Panc1 (cell line): ENCODE measurements around the gene ZNF664. TPM values are rescaled to one million over a fixed set of nuclear protein-coding genes. Genes with fewer than 3 reads are reported as not detected.

Experiments
- ATAC-seq: fragments of 200-7000 bp; cut with Tn5 transposase; 2 replicates; pipeline ENCODE4 v1.9.1; 2020; ENCODE audit warnings: mild to moderate bottlenecking, moderate library complexity
- BruUV-seq: library from RNA; stranded (reverse); fragments of 400-500 nt; replicated peaks from 2 replicates; lab custom pipeline; 2021; lab: Mats Ljungman, UMichigan
- CTCF ChIA-PET: fragments of 300-600 bp; sonication (Branson Sonifier 250); formaldehyde crosslinking; loops from one replicate; lab custom pipeline; 2022; ENCODE audit warnings: antibody characterized with exemption; lab: Charles Lee
- POLR2A ChIA-PET: fragments of 300-600 bp; sonication (Branson Sonifier 250); formaldehyde crosslinking; loops from one replicate; lab custom pipeline; 2022; ENCODE audit warnings: antibody characterized with exemption; lab: Charles Lee
- DNase-seq: peaks from one replicate; pipeline ENCODE4 v3.0.0-alpha.2; 2010; ENCODE audit warnings: low read depth, low spot score
- H3K27ac ChIP-seq: 2 replicates; pipeline ENCODE4 v1.5.1; 2011; ENCODE audit warnings: mild to moderate bottlenecking, low read length, inconsistent platforms
- H3K27me3 ChIP-seq: fragments of 200-500 bp; sonication (Bioruptor generic); 2 replicates; pipeline ENCODE4 v1.6.0; 2014; ENCODE audit warnings: low read length, inconsistent platforms; ENCODE audit not compliant: control insufficient read depth, insufficient read depth
- H3K36me3 ChIP-seq: fragments of 200-500 bp; sonication (Bioruptor generic); 2 replicates; pipeline ENCODE4 v1.5.1; 2014; ENCODE audit warnings: inconsistent platforms, mild to moderate bottlenecking, low read length, moderate library complexity; ENCODE audit not compliant: control insufficient read depth, insufficient read depth
- H3K4me1 ChIP-seq: 2 replicates; pipeline ENCODE4 v1.5.1; 2011; ENCODE audit warnings: inconsistent platforms, mild to moderate bottlenecking, low read length, moderate library complexity; ENCODE audit not compliant: control insufficient read depth, insufficient read depth
- H3K4me3 ChIP-seq, 2 experiments: 2 replicates each; pipeline ENCODE4 v1.5.1; 2011 to 2012; ENCODE audit warnings: low read depth in 2 of 2, low read length in 2 of 2, mild to moderate bottlenecking in 2 of 2, inconsistent platforms in 1 of 2, moderate library complexity in 1 of 2
- H3K9me3 ChIP-seq: fragments of 200-500 bp; sonication (Bioruptor generic); 2 replicates; pipeline ENCODE4 v1.5.1; 2014; ENCODE audit warnings: low read depth, mild to moderate bottlenecking, inconsistent platforms, low read length, moderate library complexity; ENCODE audit not compliant: control insufficient read depth, insufficient read depth
- CTCF ChIP-seq: fragments of 450-650 bp; IDR thresholded peaks from 2 replicates; pipeline ENCODE4 v1.5.1; 2017; ENCODE audit warnings: mild to moderate bottlenecking
- POLR2AphosphoS5 ChIP-seq: IDR thresholded peaks from 2 replicates; pipeline ENCODE4 v1.6.1; 2012; ENCODE audit warnings: mild to moderate bottlenecking, low read depth, low read length, moderate library complexity
- REST ChIP-seq, 2 experiments: IDR thresholded peaks; 2 replicates each; pipeline ENCODE4 v1.6.1; 2011 to 2012; ENCODE audit warnings: low read depth in 2 of 2, control low read depth in 1 of 2, low read length in 1 of 2, mild to moderate bottlenecking in 1 of 2, moderate library complexity in 1 of 2; ENCODE audit not compliant: insufficient read depth in 1 of 2
- SIN3A ChIP-seq: IDR thresholded peaks from 2 replicates; pipeline ENCODE4 v1.6.1; 2012; ENCODE audit warnings: low read depth, mild to moderate bottlenecking, low read length, moderate library complexity, borderline replicate concordance; ENCODE audit not compliant: insufficient read depth
- TCF7L2 ChIP-seq: IDR thresholded peaks from 2 replicates; pipeline ENCODE4 v1.6.1; 2011; ENCODE audit warnings: mild to moderate bottlenecking, low read depth, low read length, inconsistent platforms
- in situ Hi-C: cut with HindIII; loops from 2 replicates; pipeline ENCODE4 v1.10.0; 2016; ENCODE audit warnings: low sequenced_read_pairs, low pct_unique_long_range_greater_than_20kb
- intact Hi-C: fragments of 100-400 bp; cut with micrococcal nuclease; formaldehyde crosslinking; loops from one replicate; pipeline ENCODE4 v1.10.0; 2022; ENCODE audit not compliant: unreplicated experiment
- total RNA-seq: library from RNA; stranded (reverse); gene quantifications from one replicate; pipeline ENCODE4 v1.2.1, GENCODE V29; 2021; ENCODE audit not compliant: unreplicated experiment

ZNF664 gene
- total RNA-seq, 1 experiment from 2014 or later, result 115 TPM

GRCh38 chr12:124032265-124032886 lies 59.4 kb downstream of the ZNF664 start:
- POLR2A ChIA-PET, result interaction anchor here (0.7 kb wide), 1 partner anchor 163 kb away, joined by 14 read pairs; no protein-coding TSS in a partner anchor
- peaks cover 4% of the 10 kb centered on the region for H3K4me1 ChIP-seq
- BruUV-seq, result no TSS peak
- in situ Hi-C loops, result no loop called here
- ATAC-seq, result peak; percentile 86
- intact Hi-C loops, result no loop called here
- H3K27ac ChIP-seq, result no peak overlapping the region
- no peak overlapping the region for H3K4me3 ChIP-seq
- no peaks in the 10 kb centered on the region for H3K36me3 ChIP-seq
- DNase-seq, result peak; percentile 24
- CTCF ChIA-PET, result interaction anchor here (0.5 to 1.1 kb wide), 11 partner anchors 11 to 679 kb away, joined by 3 to 4 read pairs (median 3); no protein-coding TSS in a partner anchor
- H3K9me3 ChIP-seq, result no peaks in the 10 kb centered on the region
- TF ChIP-seq CTCF (peak; percentile 93), TCF7L2 (no peak)
- H3K27me3 ChIP-seq, result no peaks in the 10 kb centered on the region

GRCh38 chr12:124033859-124034258 lies 60.8 kb downstream of the ZNF664 start:
- H3K9me3 ChIP-seq, result no peaks in the 10 kb centered on the region
- ChIA-PET POLR2A (no interaction called here), CTCF (interaction anchor here (0.6 to 0.7 kb wide), 2 partner anchors 124 to 248 kb away, joined by 3 read pairs; no protein-coding TSS in a partner anchor)
- DNase-seq, result no peak
- intact Hi-C loops, result no loop called here
- H3K27ac ChIP-seq, result no peak overlapping the region
- no peaks in the 10 kb centered on the region for H3K27me3 ChIP-seq
- no peak for ATAC-seq
- no peaks in the 10 kb centered on the region for H3K36me3 ChIP-seq
- in situ Hi-C loops, result no loop called here
- peaks cover 4% of the 10 kb centered on the region for H3K4me1 ChIP-seq
- no TSS peak for BruUV-seq
- no peak overlapping the region for H3K4me3 ChIP-seq
- TF ChIP-seq CTCF (no peak), REST (IDR thresholded peaks at IDR 0.05; ENCODE audit: insufficient read depth in 1 of 2, low read depth in 2 of 2, low read length in 1 of 2) (no peak), POLR2AphosphoS5 (no peak), SIN3A (no peak), TCF7L2 (no peak)
